Measurements from ENCODE around the gene PPM1K.

Gene PPM1K

GRCh38 chr4:88295656-88296055 is 11.3 kb upstream of the PPM1K start:
- Histone ChIP-seq H3K27ac (ENCODE audit: low read length, poor library complexity, severe bottlenecking) (no peak overlapping the region), H3K4me1 (ENCODE audit: control insufficient read depth, insufficient read depth, low read depth, low read length) (no peaks in the 10 kb centered on the region), H2BK120ac (ENCODE audit: low read depth, low read length) (no peak overlapping the region), H2BK5ac (ENCODE audit: low read depth, low read length, poor library complexity, severe bottlenecking) (no peak overlapping the region), H3K18ac (ENCODE audit: low read depth in 1 of 2, low read length in 2 of 2) (no peak overlapping the region), H2AFZ (ENCODE audit: low read depth, low read length) (no peak overlapping the region), H3K4ac (ENCODE audit: low read depth in 1 of 2, low read length in 2 of 2) (no peak overlapping the region), H3K79me1 (replicated peaks; ENCODE audit: low read length, poor library complexity, severe bottlenecking) (no peaks in the 10 kb centered on the region), H2BK15ac (ENCODE audit: low read depth, poor library complexity, severe bottlenecking) (no peak overlapping the region), H3K4me3 (ENCODE audit: insufficient read depth in 1 of 2, low read depth in 1 of 2, low read length in 2 of 2) (no peak overlapping the region), H2AK5ac (ENCODE audit: low read length, severe bottlenecking) (no peak overlapping the region), H3K4me2 (ENCODE audit: low read length, poor library complexity, severe bottlenecking) (no peak overlapping the region), H3K36me3 (ENCODE audit: control insufficient read depth in 1 of 2, insufficient read depth in 2 of 2, low read depth in 1 of 2, low read length in 2 of 2) (no peaks in the 10 kb centered on the region), H2BK12ac (ENCODE audit: low read length in 2 of 2) (no peak overlapping the region), H3K9me3 (ENCODE audit: control insufficient read depth, low read length) (no peaks in the 10 kb centered on the region), H3K14ac (ENCODE audit: low read length in 2 of 2) (no peak overlapping the region), H4K8ac (ENCODE audit: low read length) (no peak overlapping the region), H3K23ac (ENCODE audit: low read length in 2 of 2) (no peak overlapping the region), H4K91ac (ENCODE audit: low read length) (no peak overlapping the region), H3K27me3 (ENCODE audit: control insufficient read depth in 1 of 2, insufficient read depth in 1 of 2, low read length in 2 of 2) (no peaks in the 10 kb centered on the region), H3K9ac (ENCODE audit: low read length) (no peak overlapping the region)
- 92% methylated on average over 6 of the region's 6 CpGs for WGBS
- no peak for DNase-seq

DNA sequence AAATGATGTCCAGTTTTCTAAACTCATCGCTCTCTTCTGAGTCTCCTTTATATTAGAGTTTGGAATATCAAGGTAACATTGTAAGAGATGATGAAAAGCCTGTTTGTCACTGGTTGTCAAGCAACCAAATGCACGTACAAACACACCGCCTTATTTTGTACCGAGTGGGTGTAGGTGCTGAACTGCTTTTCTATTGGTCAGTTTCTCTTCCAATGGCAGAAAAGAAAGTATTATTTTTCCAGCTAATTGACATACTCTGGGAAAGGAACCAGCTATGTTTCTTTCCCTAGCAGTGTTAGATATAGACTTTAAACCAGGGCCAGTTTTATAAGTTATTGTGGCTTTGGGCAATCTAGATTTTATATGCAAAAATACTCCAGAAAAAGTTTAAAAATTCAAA is 6.6 kb upstream of the PPM1K start:
- H3K27me3 ChIP-seq (ENCODE audit: control insufficient read depth in 1 of 2, insufficient read depth in 1 of 2, low read length in 2 of 2), result no peaks in the 10 kb centered on the region
- H2AK5ac ChIP-seq (ENCODE audit: low read length, severe bottlenecking), result no peak overlapping the region
- no peak overlapping the region for H2BK5ac ChIP-seq (ENCODE audit: low read depth, low read length, poor library complexity, severe bottlenecking)
- H2BK12ac ChIP-seq (ENCODE audit: low read length in 2 of 2), result no peak overlapping the region
- H3K36me3 ChIP-seq (ENCODE audit: control insufficient read depth in 1 of 2, insufficient read depth in 2 of 2, low read depth in 1 of 2, low read length in 2 of 2), result no peaks in the 10 kb centered on the region
- H3K9me3 ChIP-seq (ENCODE audit: control insufficient read depth, low read length), result no peaks in the 10 kb centered on the region
- H4K8ac ChIP-seq (ENCODE audit: low read length), result no peak overlapping the region
- H3K9ac ChIP-seq (ENCODE audit: low read length), result no peak overlapping the region
- H2BK15ac ChIP-seq (ENCODE audit: low read depth, poor library complexity, severe bottlenecking), result no peak overlapping the region
- no peak overlapping the region for H3K4me3 ChIP-seq (ENCODE audit: insufficient read depth in 1 of 2, low read depth in 1 of 2, low read length in 2 of 2)
- H4K91ac ChIP-seq (ENCODE audit: low read length), result no peak overlapping the region
- no peak overlapping the region for H3K14ac ChIP-seq (ENCODE audit: low read length in 2 of 2)
- H3K4me2 ChIP-seq (ENCODE audit: low read length, poor library complexity, severe bottlenecking), result no peak overlapping the region
- no peak overlapping the region for H2BK120ac ChIP-seq (ENCODE audit: low read depth, low read length)
- H3K18ac ChIP-seq (ENCODE audit: low read depth in 1 of 2, low read length in 2 of 2), result no peak overlapping the region
- H3K4me1 ChIP-seq (ENCODE audit: control insufficient read depth, insufficient read depth, low read depth, low read length), result no peaks in the 10 kb centered on the region
- H2AFZ ChIP-seq (ENCODE audit: low read depth, low read length), result no peak overlapping the region
- no peak for DNase-seq
- no peaks in the 10 kb centered on the region for H3K79me1 ChIP-seq (replicated peaks; ENCODE audit: low read length, poor library complexity, severe bottlenecking)
- H3K27ac ChIP-seq (ENCODE audit: low read length, poor library complexity, severe bottlenecking), result no peak overlapping the region
- no peak overlapping the region for H3K23ac ChIP-seq (ENCODE audit: low read length in 2 of 2)
- H3K4ac ChIP-seq (ENCODE audit: low read depth in 1 of 2, low read length in 2 of 2), result no peak overlapping the region
- WGBS, result 98% methylated on average over 3 of the region's 4 CpGs

DNA sequence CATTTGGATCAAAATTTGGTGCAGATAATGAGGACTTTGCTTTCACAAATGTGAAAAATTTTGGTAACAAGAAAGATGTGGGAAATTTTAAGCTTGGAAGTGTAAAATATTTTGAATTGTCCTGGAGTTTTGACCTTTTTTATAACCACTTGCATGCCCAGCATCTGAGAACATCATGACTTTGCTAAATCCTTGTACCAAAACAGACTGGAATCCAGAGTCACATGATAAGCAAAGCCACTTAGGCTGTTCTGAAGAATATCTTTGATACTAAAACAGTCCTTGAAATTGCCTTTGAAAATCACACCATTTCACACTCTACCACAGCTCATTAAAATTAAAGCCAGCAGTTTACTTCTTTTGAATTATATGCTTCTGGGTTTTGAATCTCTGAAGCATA is 2.5 kb upstream of the PPM1K start:
- Histone ChIP-seq H2BK15ac (ENCODE audit: low read depth, poor library complexity, severe bottlenecking) (no peak overlapping the region), H2BK5ac (ENCODE audit: low read depth, low read length, poor library complexity, severe bottlenecking) (no peak overlapping the region), H3K36me3 (ENCODE audit: control insufficient read depth in 1 of 2, insufficient read depth in 2 of 2, low read depth in 1 of 2, low read length in 2 of 2) (no peaks in the 10 kb centered on the region), H3K79me1 (replicated peaks; ENCODE audit: low read length, poor library complexity, severe bottlenecking) (no peaks in the 10 kb centered on the region), H3K9me3 (ENCODE audit: control insufficient read depth, low read length) (no peaks in the 10 kb centered on the region), H3K23ac (ENCODE audit: low read length in 2 of 2) (no peak overlapping the region), H3K4me3 (ENCODE audit: insufficient read depth in 1 of 2, low read depth in 1 of 2, low read length in 2 of 2) (no peak overlapping the region), H3K4me1 (ENCODE audit: control insufficient read depth, insufficient read depth, low read depth, low read length) (peaks cover 4% of the 10 kb centered on the region), H3K4me2 (ENCODE audit: low read length, poor library complexity, severe bottlenecking) (no peak overlapping the region), H3K4ac (ENCODE audit: low read depth in 1 of 2, low read length in 2 of 2) (no peak overlapping the region), H4K91ac (ENCODE audit: low read length) (no peak overlapping the region), H3K9ac (ENCODE audit: low read length) (peak overlapping the region; percentile 55), H2BK120ac (ENCODE audit: low read depth, low read length) (no peak overlapping the region), H4K8ac (ENCODE audit: low read length) (no peak overlapping the region), H3K27me3 (ENCODE audit: control insufficient read depth in 1 of 2, insufficient read depth in 1 of 2, low read length in 2 of 2) (no peaks in the 10 kb centered on the region), H2BK12ac (ENCODE audit: low read length in 2 of 2) (no peak overlapping the region), H3K14ac (ENCODE audit: low read length in 2 of 2) (no peak overlapping the region), H2AK5ac (ENCODE audit: low read length, severe bottlenecking) (no peak overlapping the region), H3K27ac (ENCODE audit: low read length, poor library complexity, severe bottlenecking) (no peak overlapping the region), H3K18ac (ENCODE audit: low read depth in 1 of 2, low read length in 2 of 2) (no peak overlapping the region), H2AFZ (ENCODE audit: low read depth, low read length) (no peak overlapping the region)
- peak; percentile 40 for DNase-seq

GRCh38 chr4:88285235-88285653 is 883 bp upstream of the PPM1K start:
- no peak for DNase-seq

More at GRCh38 chr4:88285235-88285653, 883 bp upstream of the PPM1K start:
- H2AK5ac ChIP-seq (ENCODE audit: low read length, severe bottlenecking), result no peak overlapping the region
- H3K27ac ChIP-seq (ENCODE audit: low read length, poor library complexity, severe bottlenecking), result peak overlapping the region; percentile 69
- H3K4ac ChIP-seq (ENCODE audit: low read depth in 1 of 2, low read length in 2 of 2), result no peak overlapping the region
- H3K14ac ChIP-seq (ENCODE audit: low read length in 2 of 2), result no peak overlapping the region
- H4K91ac ChIP-seq (ENCODE audit: low read length), result no peak overlapping the region
- H2BK5ac ChIP-seq (ENCODE audit: low read depth, low read length, poor library complexity, severe bottlenecking), result no peak overlapping the region
- H3K4me2 ChIP-seq (ENCODE audit: low read length, poor library complexity, severe bottlenecking), result peak overlapping the region; percentile 77
- H2BK15ac ChIP-seq (ENCODE audit: low read depth, poor library complexity, severe bottlenecking), result no peak overlapping the region
- H2BK120ac ChIP-seq (ENCODE audit: low read depth, low read length), result no peak overlapping the region
- peak overlapping the region; percentile 91 for H3K9ac ChIP-seq (ENCODE audit: low read length)
- no peak overlapping the region for H2AFZ ChIP-seq (ENCODE audit: low read depth, low read length)
- no peaks in the 10 kb centered on the region for H3K27me3 ChIP-seq (ENCODE audit: control insufficient read depth in 1 of 2, insufficient read depth in 1 of 2, low read length in 2 of 2)
- no peak overlapping the region for H3K23ac ChIP-seq (ENCODE audit: low read length in 2 of 2)
- peaks cover 7% of the 10 kb centered on the region for H3K4me1 ChIP-seq (ENCODE audit: control insufficient read depth, insufficient read depth, low read depth, low read length)
- no peaks in the 10 kb centered on the region for H3K9me3 ChIP-seq (ENCODE audit: control insufficient read depth, low read length)
- 83% methylated on average over 4 of the region's 4 CpGs for WGBS
- H3K18ac ChIP-seq (ENCODE audit: low read depth in 1 of 2, low read length in 2 of 2), result no peak overlapping the region
- no peak overlapping the region for H2BK12ac ChIP-seq (ENCODE audit: low read length in 2 of 2)
- no peaks in the 10 kb centered on the region for H3K36me3 ChIP-seq (ENCODE audit: control insufficient read depth in 1 of 2, insufficient read depth in 2 of 2, low read depth in 1 of 2, low read length in 2 of 2)
- H3K4me3 ChIP-seq (ENCODE audit: insufficient read depth in 1 of 2, low read depth in 1 of 2, low read length in 2 of 2), result peak overlapping the region in 1 of 2 experiments; percentile 90
- H3K79me1 ChIP-seq (replicated peaks; ENCODE audit: low read length, poor library complexity, severe bottlenecking), result peaks cover 4% of the 10 kb centered on the region
- no peak overlapping the region for H4K8ac ChIP-seq (ENCODE audit: low read length)
